Measurements from ENCODE around the gene CATSPER3.

CATSPER3 gene

DNA sequence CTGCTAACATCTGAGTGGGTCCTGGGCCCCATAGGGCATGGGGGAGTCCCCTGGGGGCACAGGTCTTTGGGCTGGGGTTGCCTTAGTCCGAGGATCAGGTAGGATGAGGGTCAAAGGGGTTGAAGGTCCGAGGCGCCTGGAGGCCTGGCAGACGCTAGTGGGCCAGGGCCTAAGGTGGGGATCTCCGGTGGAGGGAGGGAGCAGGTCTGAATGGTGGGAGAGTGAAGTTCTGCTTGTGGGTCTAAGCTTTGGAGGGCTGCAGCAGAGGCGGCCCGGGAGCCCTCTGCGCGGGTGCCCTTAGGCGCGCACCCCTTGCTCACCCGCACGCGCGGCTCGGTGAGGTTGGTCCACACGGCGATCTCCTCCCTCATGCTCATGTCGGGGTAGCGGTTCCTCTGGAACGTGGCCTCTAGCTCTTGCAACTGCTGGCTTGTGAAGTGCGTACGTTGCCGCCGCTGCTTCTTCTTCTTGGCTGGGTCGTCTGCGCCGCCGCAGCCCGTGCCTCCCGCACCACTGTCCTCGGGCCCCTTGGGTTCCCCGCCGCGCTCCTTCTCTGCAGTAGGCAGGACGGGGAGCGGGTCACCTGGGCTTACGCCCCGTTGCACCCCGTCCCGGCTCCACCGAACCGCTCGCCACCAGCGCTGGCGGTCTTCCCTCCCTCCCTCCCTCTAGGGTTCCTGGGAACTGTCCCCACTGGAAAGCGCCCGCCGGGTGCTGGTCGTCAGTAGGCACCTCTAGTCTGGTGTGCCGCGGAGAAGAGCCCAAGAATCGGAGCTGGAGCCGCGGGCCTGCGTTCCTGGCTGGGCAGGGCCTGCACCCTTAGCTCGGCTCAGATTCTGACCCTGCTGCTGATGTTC, 63.5 kb downstream of the CATSPER3 start:
- no peak for DNase-seq

DNA sequence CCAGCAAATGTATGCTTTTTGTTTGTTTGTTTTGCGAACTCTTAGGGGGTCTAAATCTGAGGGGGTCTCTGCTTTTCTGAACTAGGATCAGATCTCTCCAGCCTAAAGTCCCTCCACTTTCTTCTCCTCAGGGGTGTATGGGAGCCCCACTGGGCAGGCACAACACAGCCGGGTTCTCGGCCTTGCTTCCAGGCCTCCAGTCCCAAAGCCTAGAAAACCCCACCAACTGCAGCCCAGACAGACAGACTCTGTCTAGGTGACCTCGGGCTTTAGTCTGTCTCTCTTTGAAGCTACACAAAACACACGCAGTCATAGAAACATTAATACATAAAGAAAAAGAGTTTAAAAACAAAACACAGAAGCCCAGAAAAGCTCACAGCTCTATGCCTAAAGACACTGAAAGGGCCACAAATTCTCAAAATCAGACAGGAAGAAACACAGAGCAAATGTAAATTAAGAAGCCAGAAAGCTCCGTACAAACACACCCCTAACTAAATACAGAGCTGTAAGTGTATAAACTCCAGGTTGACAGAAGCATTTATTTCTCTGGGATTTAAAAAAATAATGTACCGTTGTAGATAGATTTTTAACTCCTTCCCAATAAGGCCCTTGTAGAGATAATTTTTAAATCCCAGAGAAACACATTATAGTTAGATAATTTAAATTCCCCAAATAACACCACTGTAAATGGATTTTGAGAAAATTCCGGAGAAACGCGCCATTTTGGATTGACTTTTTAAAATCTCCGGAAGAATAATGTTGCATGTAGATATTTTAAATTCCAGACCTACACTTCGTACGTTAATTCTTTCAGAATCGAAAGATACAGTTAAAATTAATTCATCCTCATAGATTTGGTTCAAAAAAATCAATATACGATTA, 64.3 kb downstream of the CATSPER3 start:
- no peak for DNase-seq

DNA sequence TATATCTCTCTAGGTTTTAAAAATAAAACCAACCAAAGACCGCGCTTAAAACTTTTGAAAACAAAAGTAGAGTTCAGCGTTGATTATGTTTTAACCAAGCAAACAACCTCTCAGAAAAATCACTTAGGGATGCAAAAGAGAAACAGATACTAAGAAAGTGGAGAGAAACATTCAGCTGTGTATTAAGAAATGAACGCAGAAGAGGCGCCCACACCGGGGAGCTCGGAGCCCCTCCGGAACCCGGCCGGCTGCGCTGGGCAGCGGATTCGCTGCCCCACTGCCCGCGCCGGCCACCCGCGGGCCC, 64.9 kb downstream of the CATSPER3 start:
- DNase-seq, result no peak

DNA sequence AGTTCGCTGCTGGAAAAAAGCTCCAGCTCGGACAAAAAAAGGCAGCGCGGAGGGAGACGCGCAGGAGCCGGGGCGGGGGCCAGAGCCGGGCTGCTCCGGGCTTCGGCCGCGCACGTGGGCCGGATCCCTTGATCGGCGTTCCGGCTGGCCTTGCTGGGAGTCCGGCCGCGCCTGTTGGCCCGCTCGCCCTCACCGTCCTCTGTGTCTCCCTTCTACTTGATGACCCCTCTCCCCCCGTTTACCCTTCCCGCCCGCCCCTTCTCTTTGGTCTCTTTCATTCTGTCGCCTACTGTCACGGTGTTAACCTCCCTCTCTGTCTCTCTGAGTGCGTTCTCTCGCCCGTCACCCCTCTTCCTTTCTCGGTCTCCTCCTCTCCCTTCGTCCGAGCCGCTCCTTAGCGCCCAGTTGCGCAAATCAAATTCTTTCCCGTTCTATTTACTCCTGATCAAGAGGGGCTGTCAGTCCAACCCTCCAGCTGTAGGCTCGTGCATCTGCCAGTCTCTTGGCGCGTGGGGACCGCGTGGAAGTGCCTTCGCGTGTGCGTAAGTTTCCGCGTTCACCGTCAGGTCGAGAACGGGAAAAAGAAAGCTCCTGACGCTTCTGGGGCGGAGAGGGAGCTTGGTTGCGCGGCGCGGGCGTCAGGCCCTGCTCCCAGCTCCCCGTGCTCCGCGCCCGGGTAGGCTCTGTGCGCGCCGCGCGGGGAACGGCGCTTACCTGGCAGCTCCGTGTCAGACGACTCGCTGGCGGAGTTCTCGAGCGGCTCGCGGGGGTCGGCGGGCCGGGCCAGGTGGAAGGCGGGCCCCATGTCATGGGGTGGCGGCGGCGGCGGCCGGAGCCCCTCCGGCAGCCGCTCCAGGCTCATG, 65.5 kb downstream of the CATSPER3 start:
- no peak for DNase-seq

DNA sequence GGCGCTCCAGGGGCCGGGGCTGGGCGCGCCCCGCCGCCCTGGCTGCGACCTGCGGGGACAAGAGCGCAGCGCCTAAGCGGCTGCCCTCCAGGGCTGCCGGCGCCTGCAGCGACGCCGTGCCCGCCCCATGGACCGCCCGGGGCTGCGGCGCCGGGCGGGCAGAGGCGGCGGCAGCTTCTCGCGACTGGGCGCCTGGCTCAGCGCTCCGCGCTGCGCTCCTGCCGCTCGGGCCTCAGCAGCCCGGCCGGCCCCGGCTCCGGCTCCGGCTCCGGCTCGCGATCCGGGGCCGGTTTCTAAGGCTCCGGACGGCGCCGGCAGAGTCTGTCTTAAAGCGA, 66.2 kb downstream of the CATSPER3 start, which contains the start of gene PITX1:
Gene PITX1, minus strand, starts transcription at position 328 of the 335 bp plus-strand sequence. CDS start 347 bp downstream, outside the sequence.
- no peak for DNase-seq

DNA sequence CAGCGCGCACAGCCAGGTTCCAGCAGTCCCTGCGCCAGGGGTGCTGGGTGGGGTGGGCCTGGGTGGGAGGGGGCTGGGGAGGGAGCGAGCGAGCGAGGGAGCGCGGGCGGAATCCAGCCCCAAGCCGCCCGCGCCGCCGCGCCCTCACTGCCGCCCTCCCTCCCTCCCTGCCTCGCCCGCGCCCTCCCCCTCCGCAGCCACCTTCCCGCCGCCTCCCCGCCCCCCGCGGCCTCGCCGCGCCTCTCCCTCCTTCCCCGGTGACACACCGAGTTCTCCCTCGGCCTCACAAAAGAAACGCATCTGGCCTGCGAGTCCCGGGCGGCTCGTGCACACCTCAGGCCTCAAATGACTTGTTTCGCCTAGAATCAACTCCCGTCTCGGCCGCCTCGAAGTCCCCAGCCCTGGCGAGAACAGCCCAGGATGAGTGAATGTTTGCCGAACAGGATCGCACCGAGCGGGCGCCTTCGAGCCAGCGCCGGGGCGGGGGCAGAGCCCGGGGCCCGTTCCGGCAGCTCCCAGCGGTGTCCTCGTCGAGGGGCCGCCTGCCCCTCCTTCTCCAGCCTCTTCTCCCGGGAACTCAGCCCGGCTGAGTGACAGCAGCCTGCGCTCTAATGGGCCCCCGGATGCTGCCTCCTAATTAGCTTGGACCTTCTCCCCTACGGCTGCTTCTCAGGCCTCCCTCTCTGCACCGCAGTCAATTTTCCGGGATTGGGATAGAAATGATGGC, 66.7 kb downstream of the CATSPER3 start:
- DNase-seq, result no peak

DNA sequence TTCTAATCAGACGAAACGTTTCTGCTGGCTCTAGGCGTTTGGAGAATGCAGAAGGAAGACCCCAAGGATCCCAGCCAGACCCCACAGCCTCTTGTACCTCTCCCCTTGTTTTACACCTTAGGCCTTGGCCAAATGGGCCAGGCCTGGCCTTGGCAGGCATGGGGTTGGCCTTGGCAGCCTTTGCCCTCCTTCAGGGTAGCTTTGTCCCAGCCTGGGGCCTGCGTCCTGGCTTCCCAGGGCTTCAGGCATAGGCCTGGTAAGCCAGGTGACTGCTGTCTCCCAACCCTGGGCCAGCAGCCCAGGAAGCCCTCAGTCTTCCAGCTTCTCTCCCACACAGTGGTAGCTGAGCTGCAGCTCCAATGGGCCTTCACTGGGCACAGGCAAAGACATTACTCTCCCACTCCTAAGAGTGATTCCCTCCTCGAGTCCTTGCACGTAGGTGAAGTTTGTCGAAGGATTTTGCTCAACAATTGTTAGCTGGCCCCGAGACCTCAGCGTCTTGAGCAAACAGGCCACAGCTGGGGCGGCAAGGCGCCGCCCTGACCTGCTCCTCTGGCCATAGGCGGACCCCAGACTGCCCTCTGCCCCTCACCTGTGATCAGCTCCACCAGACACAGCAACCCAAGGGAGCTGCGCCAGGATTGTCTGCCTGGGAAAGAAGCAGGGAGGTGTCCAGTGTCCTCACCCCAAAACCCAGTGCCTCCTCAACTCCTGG, 67.4 kb downstream of the CATSPER3 start:
- DNase-seq, result no peak

DNA sequence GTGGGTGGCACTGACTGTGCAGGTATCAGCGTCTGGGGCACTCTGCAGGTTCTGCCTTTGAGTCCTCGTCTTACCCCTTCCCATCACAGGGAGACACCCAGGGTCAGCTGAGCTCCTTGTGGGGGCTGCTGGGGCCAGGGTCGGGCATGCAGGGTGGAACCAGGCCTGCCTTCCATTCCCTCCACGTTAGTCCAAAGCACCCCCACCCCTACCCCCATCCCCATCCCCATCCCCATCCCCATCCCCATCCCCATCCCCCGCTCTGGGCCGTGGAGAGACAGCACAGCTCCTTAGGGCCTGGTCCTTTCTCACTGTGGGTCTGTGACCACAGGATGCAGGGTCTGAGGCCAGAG, 67.9 kb downstream of the CATSPER3 start:
- DNase-seq, result no peak

DNA sequence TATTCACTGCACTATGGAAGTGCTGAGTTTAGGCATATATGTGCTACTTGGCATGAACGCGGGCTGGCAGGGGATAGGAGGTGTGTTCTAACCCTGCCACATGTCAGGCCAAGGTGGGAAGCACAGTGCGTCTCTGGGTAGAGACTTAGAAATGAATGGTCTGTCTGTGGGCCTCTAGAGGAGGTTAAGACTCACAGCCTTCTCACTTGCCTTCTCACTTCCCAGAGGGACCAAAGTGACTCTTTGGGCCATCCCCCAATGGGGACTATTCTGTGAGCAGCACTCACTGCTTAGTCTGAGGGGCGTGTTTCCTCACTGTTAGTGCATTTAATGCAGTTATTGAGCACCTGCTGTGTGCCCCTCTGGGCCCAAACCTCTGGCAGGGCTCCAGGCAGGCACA, 68.7 kb downstream of the CATSPER3 start:
- DNase-seq, result no peak

DNA sequence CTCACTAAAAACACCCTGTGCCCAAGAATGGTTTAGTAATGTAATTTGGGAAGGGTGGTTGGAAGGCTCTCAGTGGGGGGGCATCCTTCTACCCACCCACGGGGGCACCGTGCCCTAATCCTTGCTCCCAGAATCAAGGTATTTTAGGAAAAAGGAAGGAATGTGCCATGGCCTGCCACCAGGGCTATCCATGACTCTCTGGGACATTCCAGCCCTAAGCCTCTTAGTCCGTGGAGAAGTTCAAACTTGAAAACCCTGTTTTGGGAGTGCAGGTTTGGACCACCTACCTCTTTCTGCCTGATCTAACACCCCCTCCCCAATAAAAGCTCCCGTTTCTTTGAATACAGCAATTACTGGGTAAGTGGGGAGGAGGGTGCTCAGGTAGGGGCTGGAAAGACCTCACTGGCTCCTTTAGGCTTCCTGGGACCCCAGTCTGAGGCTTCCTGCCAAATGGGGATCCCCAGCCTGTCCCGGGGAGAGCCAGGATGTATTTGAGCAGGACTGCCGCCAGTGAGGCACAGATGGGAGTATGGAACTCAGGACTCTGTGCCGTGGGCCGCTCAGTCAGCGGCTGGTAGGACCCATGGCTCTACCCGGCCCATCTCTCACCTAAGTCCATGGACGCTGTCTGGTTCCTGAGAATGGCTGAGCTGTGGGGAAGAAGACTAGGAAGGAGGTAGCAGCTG, 70.0 kb downstream of the CATSPER3 start:
- no peak for DNase-seq

DNA sequence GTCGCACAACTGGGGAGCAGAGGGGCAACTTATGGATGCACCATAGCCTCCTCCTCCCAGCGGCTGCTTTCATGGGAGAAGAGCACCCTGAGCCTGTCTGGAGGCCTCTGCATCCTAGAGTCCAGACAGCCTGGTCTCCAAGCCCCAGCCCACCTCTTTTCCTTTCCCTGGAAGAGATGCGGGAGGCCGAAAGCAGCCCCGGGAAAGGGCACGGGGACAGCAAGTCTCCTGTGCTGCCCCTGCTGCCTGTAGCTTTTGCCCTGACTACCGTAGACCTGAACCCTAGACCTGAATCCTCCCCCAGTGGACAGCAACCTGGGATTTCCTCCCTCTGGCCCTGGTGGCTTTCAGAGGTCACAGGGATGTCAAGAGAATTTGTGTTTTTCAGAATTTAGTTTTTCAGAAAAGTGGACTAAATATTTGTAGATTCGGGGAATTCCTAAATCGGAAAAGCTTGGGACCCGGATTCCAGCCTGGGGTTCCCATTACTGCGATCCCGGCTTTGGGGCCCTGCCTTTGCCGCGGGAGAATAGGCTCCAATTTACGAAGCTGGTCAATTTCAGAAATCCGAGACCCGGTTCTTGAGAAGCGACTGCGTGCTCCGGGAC, 70.6 kb downstream of the CATSPER3 start:
- DNase-seq, result no peak

DNA sequence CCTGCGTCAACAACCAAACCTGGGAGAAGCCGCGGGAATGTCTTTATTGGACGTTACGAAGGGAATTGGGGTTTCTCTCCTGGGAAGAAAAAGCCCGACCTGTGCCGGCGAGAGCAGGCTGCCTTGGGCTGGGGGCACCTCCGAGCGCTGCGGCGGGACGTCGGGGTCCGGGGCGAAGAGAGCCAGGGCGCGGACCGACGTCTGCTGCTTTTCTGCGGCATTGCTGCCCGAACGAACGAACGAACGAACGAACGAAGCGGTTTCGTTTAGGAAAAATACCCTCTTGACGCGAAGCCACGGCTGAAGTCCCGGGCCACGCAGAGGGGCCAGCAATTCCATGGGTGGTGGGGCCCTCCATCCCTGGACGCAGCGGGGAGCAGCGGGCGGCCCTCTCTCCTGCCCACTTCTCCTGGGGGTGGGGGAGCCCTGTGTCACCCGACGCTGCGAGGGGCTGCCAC, 71.1 kb downstream of the CATSPER3 start:
- DNase-seq, result no peak

DNA sequence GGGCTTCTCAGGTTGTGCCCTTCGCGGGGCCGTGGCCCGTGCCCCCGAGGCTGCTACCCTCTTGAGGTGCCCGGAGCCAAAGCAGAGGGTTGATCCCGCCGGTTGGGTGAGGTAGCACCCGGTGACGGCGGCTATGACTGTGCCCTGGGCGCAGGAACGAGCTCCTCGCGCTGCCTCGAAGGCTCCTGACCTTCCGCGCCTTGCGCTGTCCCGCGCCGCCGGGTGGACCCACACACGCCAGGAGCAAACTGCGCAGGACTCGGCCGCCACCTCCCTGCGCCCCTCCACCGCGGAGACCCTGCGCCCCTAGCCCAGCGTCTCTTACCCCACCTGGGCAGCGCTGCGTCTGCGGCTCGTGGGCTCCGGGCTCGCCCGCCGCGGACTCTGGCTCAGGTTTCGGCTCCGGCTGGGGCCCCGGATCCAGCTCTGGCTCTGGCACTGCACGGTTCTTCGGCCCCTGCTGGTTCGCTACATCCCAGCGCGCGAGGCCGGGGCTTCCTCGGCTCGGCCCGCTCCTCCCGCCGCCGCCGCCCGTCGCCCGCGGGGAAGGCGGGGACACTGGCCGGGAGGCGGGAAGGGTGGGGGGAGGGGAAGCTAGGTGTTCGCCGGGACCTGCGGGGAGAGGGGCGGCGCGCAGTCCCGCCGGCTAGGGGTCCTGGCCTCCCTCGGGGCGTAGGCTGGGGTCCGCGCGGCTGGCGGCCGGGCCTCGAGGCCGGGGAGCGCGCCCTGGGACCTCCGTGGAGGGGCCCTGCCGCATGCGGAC, 71.7 kb downstream of the CATSPER3 start:
- DNase-seq, result no peak

DNA sequence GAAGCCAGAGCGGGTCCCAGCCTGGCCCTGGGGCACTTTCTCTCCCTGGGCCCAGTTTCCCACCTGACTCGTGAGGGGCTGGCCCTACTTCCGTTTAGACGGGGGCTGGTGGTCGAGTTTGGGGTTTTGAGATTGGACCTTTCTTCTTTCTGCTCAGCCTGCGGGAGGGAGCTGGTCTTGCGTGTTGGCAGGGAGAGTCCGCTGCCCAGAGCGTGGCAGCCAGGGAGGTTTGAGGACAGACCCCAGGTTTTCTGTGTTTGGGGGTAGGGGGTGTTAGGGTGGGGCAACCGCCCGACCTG, 72.3 kb downstream of the CATSPER3 start:
- DNase-seq, result no peak

DNA sequence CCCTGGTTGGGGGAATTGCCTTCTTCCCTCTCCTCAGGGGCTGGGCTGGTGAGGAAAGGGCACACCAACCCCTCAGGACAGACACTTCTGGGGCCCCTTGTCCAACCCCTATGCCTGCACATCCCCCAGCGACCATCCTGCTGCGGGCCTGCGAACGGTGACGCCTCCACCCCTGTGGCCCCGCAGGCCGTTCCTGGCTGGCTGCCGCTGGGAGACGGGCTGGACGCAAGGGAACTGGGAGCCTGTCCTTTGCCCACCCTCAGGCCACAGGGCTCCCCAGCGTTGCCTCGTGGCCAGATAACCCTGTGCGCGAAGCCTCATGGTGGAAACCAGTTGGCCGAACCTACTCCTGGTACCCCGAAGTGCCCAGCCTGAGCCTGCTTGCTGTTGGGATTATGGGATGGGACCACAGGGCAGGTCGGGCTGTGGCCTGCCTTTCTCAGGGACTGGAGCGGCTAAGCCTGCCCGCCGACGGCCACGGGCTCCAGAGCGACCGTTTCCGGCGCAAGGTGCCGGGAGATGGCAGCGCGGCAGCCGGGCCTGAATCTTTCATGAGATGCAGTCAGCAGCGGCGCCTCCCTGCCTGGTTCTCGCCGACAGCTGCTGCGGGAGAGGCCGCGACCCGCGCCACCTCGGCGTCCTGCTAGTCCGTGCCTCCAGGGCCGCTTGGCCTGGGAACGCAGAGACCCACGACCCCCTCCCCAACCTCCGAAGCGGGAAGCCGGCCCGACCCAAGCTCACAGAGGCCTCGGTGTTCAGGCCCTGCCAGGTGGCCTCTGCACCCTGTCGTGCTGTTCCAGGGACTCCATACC, 72.8 kb downstream of the CATSPER3 start:
- DNase-seq, result no peak

DNA sequence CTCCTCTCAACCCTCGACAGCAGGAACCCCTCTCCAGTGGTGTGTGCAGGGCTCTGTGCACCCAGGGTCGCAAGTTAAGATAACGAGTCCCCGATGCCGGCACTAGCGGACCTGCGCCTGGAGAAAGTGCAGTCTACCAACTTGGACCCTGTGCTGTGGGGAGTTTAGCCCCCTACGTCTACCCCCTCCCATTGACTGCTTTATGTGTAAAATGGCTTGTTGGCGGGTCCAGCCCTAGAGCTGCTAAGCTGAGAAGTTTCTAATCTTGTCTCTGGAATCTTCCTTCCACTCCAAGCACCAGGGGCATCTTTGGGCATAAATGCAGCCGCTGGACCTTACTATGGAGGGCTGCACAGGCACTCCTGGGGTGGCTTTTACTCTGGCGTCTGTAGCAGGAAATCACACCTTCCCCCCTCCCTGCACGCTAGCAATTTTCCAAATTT, 73.5 kb downstream of the CATSPER3 start:
- DNase-seq, result no peak

DNA sequence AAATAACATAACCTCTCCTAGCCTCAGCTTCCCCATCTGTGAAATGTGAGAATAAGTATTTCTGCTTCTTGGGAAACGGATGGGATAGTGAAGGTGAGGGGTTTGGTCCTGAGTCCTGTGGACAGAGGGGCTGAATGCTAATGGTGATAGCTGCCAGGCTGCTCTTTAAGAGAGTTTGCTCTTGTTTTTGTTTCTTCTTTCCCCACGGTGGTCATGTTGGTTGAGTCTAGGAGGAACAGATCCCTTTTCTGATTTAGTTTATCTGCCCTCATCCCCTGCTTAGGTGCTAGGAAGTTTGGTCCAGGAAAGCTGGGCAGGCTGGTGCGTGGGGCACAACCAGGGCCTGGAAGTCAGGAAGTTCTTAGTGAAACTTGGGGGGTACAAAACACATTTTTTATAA, 74.0 kb downstream of the CATSPER3 start:
- DNase-seq, result no peak

DNA sequence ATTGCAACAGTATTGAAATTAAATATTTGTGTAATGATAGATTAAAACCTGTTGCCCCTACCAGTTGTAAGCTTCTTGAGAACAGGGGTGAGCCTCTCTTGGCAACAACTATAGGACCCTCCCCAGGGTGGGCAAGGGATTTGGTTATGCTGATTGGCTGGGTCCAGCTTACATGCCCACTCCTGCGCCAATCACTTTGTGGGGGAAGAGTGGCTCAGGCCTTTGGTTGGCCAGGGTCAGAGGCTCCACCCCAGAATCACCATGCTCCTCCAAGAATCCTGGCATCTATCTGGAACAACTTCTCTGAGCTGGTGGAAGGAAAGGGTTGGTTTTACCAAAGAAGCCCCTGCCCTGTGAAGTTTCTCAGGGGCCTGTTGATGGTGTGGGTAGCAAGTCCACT, 74.9 kb downstream of the CATSPER3 start:
- no peak for DNase-seq

DNA sequence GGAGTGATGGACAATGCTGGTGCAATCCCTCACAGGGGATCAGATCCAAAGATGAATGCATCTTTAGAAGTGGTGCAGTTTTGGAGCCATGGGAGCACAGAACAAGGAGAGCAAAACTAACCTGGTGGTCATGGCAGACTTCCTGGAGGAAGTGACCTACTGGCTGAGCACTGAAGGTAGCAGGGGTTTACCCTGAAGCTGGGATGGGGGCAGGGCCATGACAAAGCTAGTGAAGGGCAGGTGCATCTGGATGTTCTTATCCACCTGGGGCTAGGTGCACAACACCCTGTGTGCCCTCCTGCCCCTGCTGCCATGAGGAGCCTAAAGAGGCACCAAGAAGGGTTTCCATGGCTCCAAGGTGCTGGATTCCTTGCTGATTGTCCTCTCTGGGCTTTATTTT, 77.8 kb downstream of the CATSPER3 start:
- no peak for DNase-seq

Measured in NCI-H1436 treated with DMSO at 0.1 percent for 48 hours (cell line).